ENCODE results near the gene GPR151. TPM values are rescaled to one million over a fixed set of nuclear protein-coding genes. Genes with fewer than 3 reads are reported as not detected.

The GPR151 gene
- total and polyA plus RNA-seq, 10 donors = not detected

DNA sequence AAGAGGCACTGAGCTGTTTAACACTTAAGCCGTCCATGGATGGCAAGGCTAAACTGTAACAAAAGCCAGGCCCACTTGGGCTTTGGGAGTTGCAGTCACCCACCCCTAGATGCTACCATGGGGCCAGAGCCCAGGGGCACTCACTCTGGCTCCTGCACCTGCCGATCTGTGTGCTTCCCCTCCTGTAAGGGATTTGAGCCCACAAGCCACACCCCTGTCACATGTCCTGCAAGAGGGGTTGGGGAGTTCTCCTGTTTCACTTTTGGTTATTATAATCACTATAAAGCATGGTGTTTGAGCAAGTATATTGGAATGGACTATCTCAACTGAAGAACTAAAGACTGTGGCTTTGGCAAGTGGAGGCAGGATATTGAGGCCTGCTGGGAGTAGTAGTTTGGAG lies 14.0 kb upstream of the GPR151 start:
- intact Hi-C loops (cut with DNase I; ENCODE audit: low total_unique reads) = loop anchor here (5.0 kb wide), 1 partner anchor 657 kb away; no protein-coding TSS in a partner anchor
- Histone ChIP-seq H3K36me3 (no peaks in the 10 kb centered on the region), H3K4me3 (no peak overlapping the region), H3K27ac (no peak overlapping the region), H3K9me3 (no peaks in the 10 kb centered on the region), H3K4me1 (no peaks in the 10 kb centered on the region), H3K27me3 (replicated peaks in 1 of 7) (no peaks in the 10 kb centered on the region)
- WGBS, 5 donors = 50 to 65% (median 58%) methylated on average over 2 of the region's 2 CpGs
- no peak for DNase-seq
- TF ChIP-seq POLR2AphosphoS5 (IDR thresholded peaks at IDR 0.05) (no peak), CTCF (IDR thresholded peaks at IDR 0.05 in 8 of 11, conservative IDR thresholded peaks at IDR 0.05 in 3 of 11) (no peak), POLR2A (IDR thresholded peaks at IDR 0.05) (no peak)

GRCh38 chr5:146528236-146528635 lies 12.2 kb upstream of the GPR151 start:
- WGBS, 5 donors = 58 to 71% (median 61%) methylated on average over 4 of the region's 4 CpGs
- Histone ChIP-seq H3K4me1 (no peaks in the 10 kb centered on the region), H3K4me3 (no peak overlapping the region), H3K9me3 (no peaks in the 10 kb centered on the region), H3K27ac (no peak overlapping the region), H3K27me3 (replicated peaks in 1 of 7) (no peaks in the 10 kb centered on the region), H3K36me3 (no peaks in the 10 kb centered on the region)
- DNase-seq = no peak
- intact Hi-C loops (cut with DNase I; ENCODE audit: low total_unique reads) = no loop called here
- no peak for TF ChIP-seq POLR2A (IDR thresholded peaks at IDR 0.05)
- TF ChIP-seq POLR2AphosphoS5 (IDR thresholded peaks at IDR 0.05) = no peak
- no peak for TF ChIP-seq CTCF (IDR thresholded peaks at IDR 0.05 in 8 of 11, conservative IDR thresholded peaks at IDR 0.05 in 3 of 11)

DNA sequence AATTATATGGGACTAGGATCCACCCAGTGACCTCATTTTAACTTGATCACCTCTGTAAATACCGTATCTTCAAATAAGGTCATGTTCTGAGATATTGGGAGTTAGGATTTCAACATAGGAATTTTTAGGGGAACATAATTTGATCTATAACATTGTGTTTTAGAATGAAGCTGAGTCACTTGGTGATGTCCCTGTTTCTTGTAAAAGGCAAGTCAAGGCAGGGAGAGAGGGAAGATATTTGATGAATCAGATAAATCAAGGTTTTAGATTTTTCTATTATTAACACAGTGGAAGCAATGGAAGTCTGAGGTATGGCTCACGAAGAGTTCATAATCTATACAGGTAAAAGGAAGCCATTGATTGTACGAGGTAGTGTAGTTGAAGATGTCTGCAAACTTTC lies 11.8 kb upstream of the GPR151 start:
- DNase-seq = no peak
- TF ChIP-seq POLR2A (IDR thresholded peaks at IDR 0.05) (no peak), POLR2AphosphoS5 (IDR thresholded peaks at IDR 0.05) (no peak), CTCF (IDR thresholded peaks at IDR 0.05 in 8 of 11, conservative IDR thresholded peaks at IDR 0.05 in 3 of 11) (no peak)
- intact Hi-C loops (cut with DNase I; ENCODE audit: low total_unique reads) = no loop called here
- Histone ChIP-seq H3K4me3 (no peak overlapping the region), H3K4me1 (no peaks in the 10 kb centered on the region), H3K27ac (no peak overlapping the region), H3K27me3 (replicated peaks in 1 of 7) (no peaks in the 10 kb centered on the region), H3K9me3 (no peaks in the 10 kb centered on the region), H3K36me3 (no peaks in the 10 kb centered on the region)
- 76 to 89% (median 83%) methylated on average over 3 of the region's 3 CpGs for WGBS, 5 donors

DNA sequence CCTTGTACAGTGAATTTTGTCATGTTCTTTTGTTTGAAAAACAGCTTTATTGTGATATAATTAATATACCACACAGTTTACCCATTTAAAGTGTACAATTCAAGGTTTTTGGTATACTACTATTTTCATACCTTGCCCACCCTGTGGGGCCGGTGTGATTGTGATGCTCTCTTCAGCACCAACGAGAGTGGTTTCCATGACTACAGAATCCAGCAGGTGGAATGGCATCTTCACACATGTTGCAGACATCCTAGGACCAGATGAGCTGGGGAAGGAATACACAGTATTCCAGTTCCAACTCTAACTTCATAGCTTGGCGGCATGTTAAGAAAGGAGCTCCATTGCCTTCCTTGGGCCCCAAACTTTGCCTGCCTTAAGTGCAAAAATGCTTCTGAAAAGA lies 7.7 kb upstream of the GPR151 start:
- Histone ChIP-seq H3K4me1 (no peaks in the 10 kb centered on the region), H3K9me3 (no peaks in the 10 kb centered on the region), H3K4me3 (no peak overlapping the region), H3K36me3 (no peaks in the 10 kb centered on the region), H3K27ac (no peak overlapping the region), H3K27me3 (replicated peaks in 1 of 7) (peaks cover 0 to 5% (median 0%) of the 10 kb centered on the region in 7 donors)
- intact Hi-C loops (cut with DNase I; ENCODE audit: low total_unique reads) = no loop called here
- no peak for DNase-seq
- no peak for TF ChIP-seq POLR2A (IDR thresholded peaks at IDR 0.05)
- TF ChIP-seq CTCF (IDR thresholded peaks at IDR 0.05 in 8 of 11, conservative IDR thresholded peaks at IDR 0.05 in 3 of 11) = no peak
- TF ChIP-seq POLR2AphosphoS5 (IDR thresholded peaks at IDR 0.05) = no peak
- 70 to 88% (median 82%) methylated on average over 3 of the region's 3 CpGs for WGBS, 5 donors

All from spleen (tissue), 11 donors.